GM08714 (cell line): ENCODE data around the gene IL3.

Experiments used
- H3K4me3 ChIP-seq: fragments of 200-500 bp; sonication (Bioruptor generic); 2 replicates; pipeline ENCODE4 v1.5.1; 2014; ENCODE audit warnings: mild to moderate bottlenecking, low read length, inconsistent platforms
- ZNF274 ChIP-seq: IDR thresholded peaks from 2 replicates; pipeline ENCODE4 v1.6.1; 2012; ENCODE audit warnings: mild to moderate bottlenecking, low read depth, low read length

Gene IL3

DNA sequence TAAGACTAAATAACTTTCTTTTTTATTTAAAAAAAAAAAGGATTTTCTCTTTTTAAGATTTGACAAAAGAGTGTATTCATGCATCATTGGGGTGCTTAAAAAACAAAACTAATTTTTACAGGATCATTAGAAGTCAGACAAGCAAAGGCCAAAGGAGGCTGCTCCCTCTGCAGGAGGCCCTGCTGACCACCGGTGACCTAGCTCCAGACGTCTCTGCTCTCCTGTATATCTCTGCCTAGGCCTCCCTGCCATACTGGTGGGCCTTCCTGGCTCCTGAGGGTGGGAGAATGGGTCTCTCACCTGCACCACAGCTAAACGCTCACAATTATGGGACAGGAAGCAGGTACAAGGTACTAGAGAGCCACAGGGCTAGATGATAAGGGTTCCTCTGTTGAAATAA is 49.7 kb downstream of the IL3 start:
- H3K4me3 ChIP-seq: no peak overlapping the region
- no peak for TF ChIP-seq ZNF274

DNA sequence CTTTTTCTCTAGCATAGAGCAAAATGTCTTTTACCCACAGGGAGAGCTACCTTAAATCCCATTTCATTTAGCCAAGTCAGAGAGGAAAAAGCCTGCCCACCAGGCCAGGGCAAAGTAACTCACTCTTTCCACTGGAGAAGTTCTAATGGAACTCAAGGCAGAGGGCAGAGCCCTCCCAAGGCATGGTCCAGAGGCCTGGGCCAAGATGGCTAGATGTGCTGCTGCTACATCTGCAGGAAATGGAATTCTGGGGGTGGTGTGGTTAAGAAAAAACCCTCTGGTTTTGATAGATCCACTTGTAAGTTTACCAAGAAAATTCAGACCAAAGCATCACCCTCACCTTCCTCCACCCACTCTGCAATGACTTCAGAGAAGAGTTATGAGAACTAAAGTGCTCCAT is 50.5 kb downstream of the IL3 start:
- no peak overlapping the region for H3K4me3 ChIP-seq
- TF ChIP-seq ZNF274: no peak

DNA sequence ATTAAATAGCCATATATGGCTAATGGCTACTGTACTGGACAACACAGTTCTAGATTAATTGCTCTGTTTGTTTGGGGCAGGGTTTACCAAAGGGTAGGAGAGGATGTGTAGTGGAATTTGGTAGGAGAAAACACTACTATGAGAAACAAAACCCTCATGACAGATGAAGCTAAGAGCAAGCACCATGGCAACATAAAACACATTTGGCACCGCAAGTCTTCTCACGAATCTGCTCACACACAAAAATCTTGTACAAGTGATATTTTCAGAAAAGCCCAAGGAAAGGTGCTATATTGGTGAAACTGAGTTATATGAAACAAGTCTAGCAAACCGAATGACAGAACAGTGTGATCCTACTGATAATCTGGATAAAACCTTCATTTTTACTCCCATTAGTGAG is 51.7 kb downstream of the IL3 start:
- no peak for TF ChIP-seq ZNF274
- no peak overlapping the region for H3K4me3 ChIP-seq
